Endothelial cell of umbilical vein (primary cell): ENCODE data around the gene CLIP1.

Experiments used
- EZH2 ChIP-seq: IDR thresholded peaks from 2 replicates; pipeline ENCODE4 v1.6.1; 2012; ENCODE audit warnings: borderline replicate concordance, low read depth, mild to moderate bottlenecking, moderate library complexity, low read length, inconsistent platforms; ENCODE audit not compliant: severe bottlenecking
- POLR2A ChIP-seq: IDR thresholded peaks from 2 replicates; pipeline ENCODE4 v1.6.1; 2012; ENCODE audit warnings: low read depth, mild to moderate bottlenecking, control low read depth, low read length

DNA sequence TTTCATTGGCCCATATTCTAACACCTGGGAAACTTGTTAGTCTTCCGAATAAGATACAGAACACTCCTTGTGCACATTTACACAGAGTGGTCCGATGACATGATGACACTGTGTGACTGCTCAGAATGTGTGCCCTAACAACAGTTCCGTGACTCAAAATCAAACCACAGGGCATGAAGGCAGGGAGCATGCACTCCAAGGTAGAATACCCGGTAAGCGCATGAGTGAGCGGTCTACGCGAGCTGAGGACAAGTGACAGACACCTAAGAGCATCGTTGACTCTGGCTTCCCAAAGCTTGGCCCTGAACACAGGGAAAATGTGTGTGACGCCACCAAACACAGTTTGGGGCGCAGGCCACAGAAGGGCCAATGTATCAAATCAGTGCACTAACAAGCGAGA is 18.6 kb downstream of the CLIP1 start:
- TF ChIP-seq POLR2A (no peak), EZH2 (no peak)
